ENCODE results near the gene CCNDBP1.
"Not testable (repeated sequence)": the region's sequence is repeated elsewhere in the genome, so short reads cannot be mapped to it uniquely, and the experiment has no call there.

The CCNDBP1 gene

GRCh38 chr15:43153269-43153668, 31.9 kb upstream of the CCNDBP1 start:
- H3K27ac ChIP-seq = no peak overlapping the region
- H3K4me3 ChIP-seq = no peak overlapping the region
- TF ChIP-seq CTCF (IDR thresholded peaks at IDR 0.05) = no peak
- DNase-seq (ENCODE audit: low spot score) = no peak

GRCh38 chr15:43165801-43166325, 19.3 kb upstream of the CCNDBP1 start:
- DNase-seq (ENCODE audit: low spot score) = no peak
- no peak for TF ChIP-seq CTCF (IDR thresholded peaks at IDR 0.05)
- H3K4me3 ChIP-seq = no peak overlapping the region
- no peak overlapping the region for H3K27ac ChIP-seq

GRCh38 chr15:43167261-43167660, 17.9 kb upstream of the CCNDBP1 start:
- not testable (repeated sequence) for H3K27ac ChIP-seq; DNase-seq (ENCODE audit: low spot score); H3K4me3 ChIP-seq

- H3K4me3 ChIP-seq = no peak overlapping the region
- TF ChIP-seq CTCF (IDR thresholded peaks at IDR 0.05) = no peak
- no peak for DNase-seq (ENCODE audit: low spot score)
- H3K27ac ChIP-seq = no peak overlapping the region
Measured at GRCh38 chr15:43168192-43169107, 16.8 kb upstream of the CCNDBP1 start.

DNA sequence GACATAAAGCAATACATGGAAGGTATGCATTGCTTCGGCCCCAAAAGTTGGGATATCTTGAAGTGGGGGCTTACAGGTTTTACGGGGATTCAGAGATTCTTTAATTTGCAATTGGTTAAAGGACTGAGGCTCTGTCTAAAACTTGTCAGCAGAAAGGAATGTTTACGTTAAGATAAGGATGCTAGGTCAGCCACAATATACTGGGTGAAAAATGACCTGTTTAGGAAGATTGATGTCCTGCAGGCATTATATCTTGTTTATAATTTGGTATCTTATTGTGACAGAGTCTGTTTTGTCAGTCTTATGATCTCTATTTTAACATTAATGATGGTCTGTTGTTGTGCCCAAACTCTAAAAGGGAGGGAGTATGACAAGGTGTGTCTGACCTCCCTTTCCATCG, 15.3 kb upstream of the CCNDBP1 start:
- no peak for TF ChIP-seq CTCF (IDR thresholded peaks at IDR 0.05)
- Histone ChIP-seq H3K27ac (no peak overlapping the region), H3K4me3 (no peak overlapping the region)
- DNase-seq (ENCODE audit: low spot score) = no peak

- DNase-seq (ENCODE audit: low spot score); H3K4me3 ChIP-seq; H3K27ac ChIP-seq: not testable (repeated sequence)
Measured at GRCh38 chr15:43175656-43176309, 9.4 kb upstream of the CCNDBP1 start.

DNA sequence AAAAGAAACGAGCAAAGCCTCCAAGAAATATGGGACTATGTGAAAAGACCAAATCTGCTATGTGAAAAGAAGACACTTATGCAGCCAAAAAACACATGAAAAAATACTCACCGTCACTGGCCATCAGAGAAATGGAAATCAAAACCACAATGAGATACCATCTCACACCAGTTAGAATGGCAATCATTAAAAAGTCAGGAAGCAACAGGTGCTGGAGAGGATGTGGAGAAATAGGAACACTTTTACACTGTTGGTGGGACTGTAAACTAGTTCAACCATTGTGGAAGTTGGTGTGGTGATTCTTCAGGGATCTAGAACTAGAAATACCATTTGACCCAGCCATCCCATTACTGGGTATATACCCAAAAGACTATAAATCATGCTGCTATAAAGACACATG, 8.1 kb upstream of the CCNDBP1 start:
- not testable (repeated sequence) for DNase-seq (ENCODE audit: low spot score); H3K27ac ChIP-seq; H3K4me3 ChIP-seq

DNA sequence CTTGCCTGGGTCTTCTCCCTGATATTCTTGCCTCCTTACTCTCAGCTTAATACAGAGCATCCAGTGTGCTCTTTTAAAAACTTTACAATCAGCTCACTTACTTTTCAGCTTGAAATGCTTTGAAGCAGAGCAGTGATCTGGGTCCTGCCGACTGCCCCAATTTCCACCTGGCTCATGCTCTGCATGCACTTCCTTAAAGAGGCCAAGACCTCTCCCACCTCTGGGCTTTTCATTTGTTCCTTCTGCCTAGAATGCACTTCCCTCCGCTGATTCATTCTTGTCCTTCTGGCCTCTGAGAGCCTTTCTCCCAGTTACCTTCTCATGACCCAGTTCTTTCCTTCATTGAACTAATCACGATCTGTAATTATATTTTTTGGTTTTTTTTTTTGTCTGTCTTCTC, 1.9 kb upstream of the CCNDBP1 start:
- no peak overlapping the region for H3K27ac ChIP-seq
- no peak overlapping the region for H3K4me3 ChIP-seq
- TF ChIP-seq CTCF (IDR thresholded peaks at IDR 0.05) = no peak

More for the DNA sequence above, 1.9 kb upstream of the CCNDBP1 start:
- no peak for DNase-seq (ENCODE audit: low spot score)
